ENCODE results near the gene PALM2AKAP2. TPM values are rescaled to one million over a fixed set of nuclear protein-coding genes. Genes with fewer than 3 reads are reported as not detected.

PALM2AKAP2 gene
- total RNA-seq, 1 experiment from 2014 or later: not detected

DNA sequence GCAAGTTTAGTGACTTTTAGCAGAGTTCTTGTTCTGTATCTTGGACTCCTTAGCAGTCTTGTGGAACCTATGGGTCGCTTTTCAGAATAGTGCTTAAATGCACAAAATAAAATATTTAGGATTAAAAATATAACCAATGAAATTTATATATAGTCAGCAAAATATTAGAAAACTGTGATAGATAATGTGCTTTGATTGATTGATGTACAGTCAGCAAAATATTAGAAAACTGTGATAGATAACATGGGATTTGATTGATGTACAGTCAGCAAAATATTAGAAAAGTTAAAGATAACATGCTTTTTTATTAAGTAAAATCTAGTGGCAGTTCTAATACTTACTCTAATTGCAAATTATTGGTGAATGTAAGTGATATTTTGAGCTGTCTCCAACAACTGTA, 16.1 kb downstream of the PALM2AKAP2 start:
- no peak for DNase-seq (ENCODE audit: low read depth)
- in situ Hi-C loops (cut with HindIII; ENCODE audit: low pct_unique_long_range_greater_than_20kb, low sequenced_read_pairs): no loop called here

DNA sequence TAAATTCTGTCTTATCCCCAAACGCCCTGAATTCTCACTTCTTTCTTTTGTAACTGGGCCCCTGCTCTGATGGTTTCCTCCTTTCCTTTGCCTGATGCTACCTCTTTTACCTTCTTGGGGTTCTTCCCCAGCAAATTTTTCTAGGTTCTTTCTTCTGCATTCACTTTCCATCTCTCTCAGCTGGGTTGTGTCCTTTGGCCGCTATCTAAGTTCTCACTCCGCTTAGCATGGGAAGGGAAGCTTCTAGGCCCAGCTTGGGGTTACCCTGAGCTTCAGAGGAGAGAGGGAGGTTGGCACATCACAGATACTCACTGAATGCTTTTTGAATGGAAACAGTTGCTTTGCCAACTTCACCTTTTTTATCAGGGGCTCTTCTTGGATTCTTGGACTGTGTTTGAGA, 17.0 kb downstream of the PALM2AKAP2 start:
- no peak for DNase-seq (ENCODE audit: low read depth)
- in situ Hi-C loops (cut with HindIII; ENCODE audit: low pct_unique_long_range_greater_than_20kb, low sequenced_read_pairs): no loop called here

DNA sequence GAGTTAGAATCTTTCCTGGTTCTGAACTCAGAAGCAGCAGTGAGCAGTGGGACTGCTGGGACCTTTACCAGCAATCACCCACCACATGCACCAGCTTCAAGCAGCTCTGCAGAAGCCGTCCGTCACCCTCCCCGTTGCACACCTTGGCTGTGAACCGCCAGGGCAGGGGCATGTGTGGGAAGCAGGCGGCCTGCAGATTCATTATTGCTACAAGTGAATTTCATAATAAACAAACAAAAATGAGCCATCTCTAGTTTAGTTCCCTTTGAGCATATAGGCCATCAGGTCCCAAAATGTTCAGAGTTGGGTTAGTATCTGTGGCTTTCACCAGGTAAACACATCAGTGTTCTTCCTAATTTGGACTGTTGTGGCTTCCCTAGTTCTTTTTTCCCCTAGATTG, 17.5 kb downstream of the PALM2AKAP2 start:
- in situ Hi-C loops (cut with HindIII; ENCODE audit: low pct_unique_long_range_greater_than_20kb, low sequenced_read_pairs): no loop called here

GRCh38 chr9:109799141-109799540, 19.1 kb downstream of the PALM2AKAP2 start:
- DNase-seq (ENCODE audit: low read depth): no peak
- in situ Hi-C loops (cut with HindIII; ENCODE audit: low pct_unique_long_range_greater_than_20kb, low sequenced_read_pairs): no loop called here

More for the DNA sequence above, 17.5 kb downstream of the PALM2AKAP2 start:
- DNase-seq (ENCODE audit: low read depth): no peak

- in situ Hi-C loops (cut with HindIII; ENCODE audit: low pct_unique_long_range_greater_than_20kb, low sequenced_read_pairs): no loop called here
- DNase-seq (ENCODE audit: low read depth): no peak
Observed at GRCh38 chr9:109799792-109800191, 19.8 kb downstream of the PALM2AKAP2 start.

- in situ Hi-C loops (cut with HindIII; ENCODE audit: low pct_unique_long_range_greater_than_20kb, low sequenced_read_pairs): no loop called here
- DNase-seq (ENCODE audit: low read depth): no peak
Observed at GRCh38 chr9:109801484-109801883, 21.5 kb downstream of the PALM2AKAP2 start.

DNA sequence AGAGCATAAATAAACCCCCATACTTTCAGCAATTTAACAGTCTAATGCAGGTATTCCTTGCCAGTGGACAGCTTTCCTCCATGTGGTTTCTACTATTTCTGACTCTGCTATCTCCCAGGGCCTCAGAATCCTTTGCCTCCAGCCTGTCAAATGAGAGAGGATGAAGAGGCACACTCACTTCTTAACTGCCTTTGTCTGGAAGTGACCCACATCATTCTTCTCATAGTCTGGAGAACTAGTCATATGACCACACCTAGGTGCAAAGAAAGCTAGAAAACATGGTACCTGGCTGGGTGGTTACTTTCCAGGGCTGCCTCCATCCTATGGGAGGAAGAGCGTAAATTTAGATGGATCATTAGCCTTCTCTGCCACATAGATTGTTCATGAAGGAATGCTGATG, 22.5 kb downstream of the PALM2AKAP2 start:
- in situ Hi-C loops (cut with HindIII; ENCODE audit: low pct_unique_long_range_greater_than_20kb, low sequenced_read_pairs): no loop called here
- DNase-seq (ENCODE audit: low read depth): no peak

GRCh38 chr9:109805050-109805449, 25.1 kb downstream of the PALM2AKAP2 start:
- in situ Hi-C loops (cut with HindIII; ENCODE audit: low pct_unique_long_range_greater_than_20kb, low sequenced_read_pairs): no loop called here
- no peak for DNase-seq (ENCODE audit: low read depth)

- in situ Hi-C loops (cut with HindIII; ENCODE audit: low pct_unique_long_range_greater_than_20kb, low sequenced_read_pairs): no loop called here
- DNase-seq (ENCODE audit: low read depth): no peak
Observed at GRCh38 chr9:109806506-109807115, 26.6 kb downstream of the PALM2AKAP2 start.

GRCh38 chr9:109811876-109812275, 31.9 kb downstream of the PALM2AKAP2 start:
- no peak for DNase-seq (ENCODE audit: low read depth)
- in situ Hi-C loops (cut with HindIII; ENCODE audit: low pct_unique_long_range_greater_than_20kb, low sequenced_read_pairs): no loop called here

- no peak for DNase-seq (ENCODE audit: low read depth)
- in situ Hi-C loops (cut with HindIII; ENCODE audit: low pct_unique_long_range_greater_than_20kb, low sequenced_read_pairs): no loop called here
Observed at GRCh38 chr9:109812331-109812730, 32.3 kb downstream of the PALM2AKAP2 start.

GRCh38 chr9:109812818-109813281, 32.9 kb downstream of the PALM2AKAP2 start:
- peak; percentile 47 for DNase-seq (ENCODE audit: low read depth)
- in situ Hi-C loops (cut with HindIII; ENCODE audit: low pct_unique_long_range_greater_than_20kb, low sequenced_read_pairs): no loop called here

DNA sequence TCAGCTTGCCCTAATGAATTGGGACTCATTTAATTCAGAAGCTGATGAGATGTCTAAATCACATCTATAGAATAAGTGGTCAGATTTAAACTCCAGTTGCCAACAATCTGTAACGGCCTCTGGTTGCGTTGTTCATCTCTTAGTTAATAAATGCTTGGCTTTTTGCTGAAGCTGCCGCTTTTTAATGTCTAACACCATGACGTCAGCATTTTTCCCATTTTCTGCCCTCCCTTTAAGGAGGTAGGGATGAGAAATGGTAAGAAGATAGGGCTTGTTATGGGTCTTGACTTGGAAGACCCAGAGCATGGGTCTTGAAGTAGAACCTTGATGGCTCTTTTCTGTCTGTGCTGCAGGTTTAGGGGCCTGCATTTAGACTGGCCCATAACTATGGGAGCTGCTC, 33.3 kb downstream of the PALM2AKAP2 start:
- in situ Hi-C loops (cut with HindIII; ENCODE audit: low pct_unique_long_range_greater_than_20kb, low sequenced_read_pairs): no loop called here
- DNase-seq (ENCODE audit: low read depth): peak; percentile 30

DNA sequence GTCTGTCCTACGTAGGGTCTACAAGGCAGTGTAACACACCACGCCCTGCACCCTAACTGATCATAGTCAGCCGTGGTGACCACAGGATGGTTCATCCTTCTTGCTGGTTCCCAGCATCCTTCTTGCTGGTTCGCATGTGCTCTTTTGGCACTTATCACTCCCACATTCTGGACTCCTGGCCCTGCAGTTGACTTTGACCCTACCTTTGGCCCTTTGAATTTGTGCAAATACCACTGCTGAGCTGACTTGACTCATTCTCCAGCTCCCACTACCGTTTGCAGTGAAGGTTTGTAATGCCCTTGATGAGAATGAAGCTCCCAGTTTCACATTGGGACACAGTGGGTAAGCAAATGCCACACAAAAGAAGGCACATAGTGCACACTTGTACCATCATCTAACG, 33.8 kb downstream of the PALM2AKAP2 start:
- in situ Hi-C loops (cut with HindIII; ENCODE audit: low pct_unique_long_range_greater_than_20kb, low sequenced_read_pairs): no loop called here
- no peak for DNase-seq (ENCODE audit: low read depth)

GRCh38 chr9:109815366-109815947, 35.5 kb downstream of the PALM2AKAP2 start:
- in situ Hi-C loops (cut with HindIII; ENCODE audit: low pct_unique_long_range_greater_than_20kb, low sequenced_read_pairs): no loop called here
- no peak for DNase-seq (ENCODE audit: low read depth)

DNA sequence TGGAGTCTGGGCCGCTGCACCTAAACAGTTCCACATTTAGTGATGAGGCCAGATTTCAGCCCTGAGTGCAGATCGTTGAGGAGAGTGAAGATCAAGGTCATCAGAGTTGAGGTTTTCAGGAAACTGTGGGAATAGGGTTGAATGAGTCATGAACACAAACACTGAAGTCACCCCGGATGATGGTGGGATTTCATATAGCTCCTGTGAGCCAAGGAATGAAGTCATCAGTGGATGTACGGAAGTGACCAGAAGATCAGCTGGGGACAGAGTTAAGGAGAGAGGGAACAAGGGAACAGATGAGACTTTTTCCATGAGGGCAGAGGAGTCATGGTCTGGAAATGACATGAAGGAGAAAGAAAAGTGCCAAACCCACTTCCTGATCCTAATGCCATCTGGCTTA, 36.5 kb downstream of the PALM2AKAP2 start:
- in situ Hi-C loops (cut with HindIII; ENCODE audit: low pct_unique_long_range_greater_than_20kb, low sequenced_read_pairs): no loop called here
- DNase-seq (ENCODE audit: low read depth): peak; percentile 70

DNA sequence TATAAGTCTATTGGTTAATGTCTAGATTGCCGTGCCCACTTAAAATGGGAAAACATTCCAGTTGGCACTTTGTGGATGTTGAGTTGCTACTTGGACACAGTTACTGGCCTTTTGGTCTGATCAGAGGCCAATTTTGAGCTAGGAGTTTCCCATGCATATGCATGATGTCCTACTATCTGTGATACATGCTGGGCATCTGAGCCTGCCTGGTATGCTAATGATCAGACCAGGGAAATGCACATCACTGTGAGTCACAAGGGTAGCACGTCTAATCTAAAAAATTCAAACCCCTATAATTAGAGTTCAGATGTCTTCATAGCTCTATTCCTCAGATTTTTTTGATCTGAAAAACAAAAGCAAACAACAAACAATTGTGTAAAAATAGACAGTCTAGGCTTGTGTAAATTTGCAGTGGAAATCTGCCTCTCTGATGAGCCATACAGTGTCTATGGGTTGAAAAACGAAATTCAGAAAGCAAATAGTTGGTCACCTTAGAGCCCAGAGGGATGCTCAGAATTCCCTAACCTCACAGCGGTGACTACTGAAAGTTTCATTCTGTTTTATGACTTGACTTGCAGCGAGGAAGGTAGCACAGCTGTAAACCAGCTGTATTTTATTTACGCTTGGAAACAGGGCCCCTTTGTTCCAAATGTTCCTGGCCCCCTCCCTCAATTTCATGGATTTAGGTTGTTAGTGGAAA, 37.3 kb downstream of the PALM2AKAP2 start:
- in situ Hi-C loops (cut with HindIII; ENCODE audit: low pct_unique_long_range_greater_than_20kb, low sequenced_read_pairs): no loop called here

GRCh38 chr9:109817846-109818472, 38.0 kb downstream of the PALM2AKAP2 start:
- DNase-seq (ENCODE audit: low read depth): peak; percentile 67
- in situ Hi-C loops (cut with HindIII; ENCODE audit: low pct_unique_long_range_greater_than_20kb, low sequenced_read_pairs): no loop called here

More for the DNA sequence above, 37.3 kb downstream of the PALM2AKAP2 start:
- DNase-seq (ENCODE audit: low read depth): no peak

DNA sequence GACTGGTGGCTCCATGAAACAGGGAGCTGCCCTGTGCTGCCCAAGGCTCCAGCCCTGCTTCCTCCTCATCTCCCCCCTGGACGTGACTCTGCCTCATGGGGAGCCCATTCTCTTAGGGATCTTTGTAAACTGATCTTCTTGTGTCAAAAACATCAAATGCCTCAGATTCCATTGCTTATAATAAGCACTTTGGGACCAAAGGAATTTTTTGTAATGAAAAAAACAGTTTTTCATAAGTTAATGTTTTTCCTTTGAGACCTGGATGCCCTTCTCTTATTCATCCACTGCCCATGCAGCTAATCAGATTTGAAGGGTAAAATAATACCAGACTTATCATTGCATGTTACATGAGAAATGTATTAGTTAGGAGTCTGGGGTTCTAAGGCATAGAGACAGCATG, 41.7 kb downstream of the PALM2AKAP2 start:
- in situ Hi-C loops (cut with HindIII; ENCODE audit: low pct_unique_long_range_greater_than_20kb, low sequenced_read_pairs): no loop called here

More for the DNA sequence above, 41.7 kb downstream of the PALM2AKAP2 start:
- DNase-seq (ENCODE audit: low read depth): no peak
